ENCODE results near the gene MYO1D. TPM values are rescaled to one million over a fixed set of nuclear protein-coding genes. Genes with fewer than 3 reads are reported as not detected.
A peak's percentile ranks its signal among the peaks of the same experiment; 100 is the strongest.

Gene MYO1D
- total and polyA plus RNA-seq, 5 experiments from 2014 or later = 1.3 to 9.7 (median 3.1) TPM

- H3K4me3 Mint-ChIP-seq = no peak overlapping the region
- no peaks in the 10 kb centered on the region for H3K4me1 Mint-ChIP-seq
- no peaks in the 10 kb centered on the region for H3K36me3 Mint-ChIP-seq
- POLR2A ChIA-PET = no interaction called here
- no peak for ATAC-seq
- peaks cover 4 to 18% (median 9%) of the 10 kb centered on the region in 5 donors for H3K27me3 Mint-ChIP-seq
- H3K9me3 Mint-ChIP-seq = no peaks in the 10 kb centered on the region
- no peak for DNase-seq
- H3K27ac Mint-ChIP-seq = no peak overlapping the region
Measured at GRCh38 chr17:32840241-32840640, 36.7 kb downstream of the MYO1D start.

- H3K4me1 Mint-ChIP-seq = no peaks in the 10 kb centered on the region
- DNase-seq (no peak), ATAC-seq (no peak)
- POLR2A ChIA-PET = no interaction called here
- no peak overlapping the region for H3K27ac Mint-ChIP-seq
- peaks cover 0 to 1% (median 0%) of the 10 kb centered on the region in 3 donors for H3K36me3 Mint-ChIP-seq
- H3K27me3 Mint-ChIP-seq = peaks cover 2 to 15% (median 7%) of the 10 kb centered on the region in 5 donors
- no peak overlapping the region for H3K4me3 Mint-ChIP-seq
- peaks cover 0 to 2% (median 0%) of the 10 kb centered on the region in 9 donors for H3K9me3 Mint-ChIP-seq
Measured at GRCh38 chr17:32836527-32836926, 40.4 kb downstream of the MYO1D start.

GRCh38 chr17:32835291-32835761, 41.6 kb downstream of the MYO1D start:
- Mint-ChIP-seq H3K4me1 (no peaks in the 10 kb centered on the region), H3K4me3 (no peak overlapping the region), H3K27me3 (peaks cover 0 to 15% (median 3%) of the 10 kb centered on the region in 5 donors), H3K36me3 (peaks cover 0 to 1% (median 0%) of the 10 kb centered on the region in 3 donors), H3K9me3 (peaks cover 0 to 2% (median 0%) of the 10 kb centered on the region in 9 donors), H3K27ac (no peak overlapping the region)
- DNase-seq (no peak), ATAC-seq (no peak)
- POLR2A ChIA-PET = no interaction called here

GRCh38 chr17:32834104-32834503, 42.8 kb downstream of the MYO1D start:
- Mint-ChIP-seq H3K27me3 (peaks cover 0 to 15% (median 3%) of the 10 kb centered on the region in 5 donors), H3K4me1 (no peaks in the 10 kb centered on the region), H3K4me3 (no peak overlapping the region), H3K36me3 (peaks cover 0 to 1% (median 0%) of the 10 kb centered on the region in 3 donors), H3K27ac (no peak overlapping the region), H3K9me3 (peaks cover 0 to 2% (median 0%) of the 10 kb centered on the region in 9 donors)
- ATAC-seq (no peak), DNase-seq (no peak)
- POLR2A ChIA-PET = no interaction called here

- H3K9me3 Mint-ChIP-seq = peaks cover 0 to 2% (median 0%) of the 10 kb centered on the region in 9 donors
- POLR2A ChIA-PET = no interaction called here
- DNase-seq = no peak
- H3K27ac Mint-ChIP-seq = peak overlapping the region in 1 of 10 donors; percentile 3
- no peak overlapping the region for H3K4me3 Mint-ChIP-seq
- peaks cover 0 to 3% (median 1%) of the 10 kb centered on the region in 4 donors for H3K4me1 Mint-ChIP-seq
- no peak for ATAC-seq
- peaks cover 0 to 15% (median 7%) of the 10 kb centered on the region in 5 donors for H3K27me3 Mint-ChIP-seq
- H3K36me3 Mint-ChIP-seq = peaks cover 0 to 1% (median 0%) of the 10 kb centered on the region in 3 donors
Measured at GRCh38 chr17:32833526-32833925, 43.4 kb downstream of the MYO1D start.

GRCh38 chr17:32833076-32833475, 43.8 kb downstream of the MYO1D start:
- no peak overlapping the region for H3K27ac Mint-ChIP-seq
- H3K4me1 Mint-ChIP-seq = peaks cover 0 to 3% (median 1%) of the 10 kb centered on the region in 4 donors
- POLR2A ChIA-PET = no interaction called here
- peaks cover 0 to 15% (median 7%) of the 10 kb centered on the region in 5 donors for H3K27me3 Mint-ChIP-seq
- H3K4me3 Mint-ChIP-seq = no peak overlapping the region
- peaks cover 0 to 1% (median 0%) of the 10 kb centered on the region in 3 donors for H3K36me3 Mint-ChIP-seq
- ATAC-seq (no peak), DNase-seq (no peak)
- H3K9me3 Mint-ChIP-seq = peaks cover 0 to 2% (median 0%) of the 10 kb centered on the region in 9 donors

- ATAC-seq (no peak), DNase-seq (no peak)
- POLR2A ChIA-PET = no interaction called here
- no peak overlapping the region for H3K4me3 Mint-ChIP-seq
- H3K36me3 Mint-ChIP-seq = peaks cover 0 to 1% (median 0%) of the 10 kb centered on the region in 3 donors
- H3K27ac Mint-ChIP-seq = no peak overlapping the region
- peaks cover 0 to 3% (median 1%) of the 10 kb centered on the region in 4 donors for H3K4me1 Mint-ChIP-seq
- H3K9me3 Mint-ChIP-seq = peaks cover 0 to 2% (median 0%) of the 10 kb centered on the region in 9 donors
- H3K27me3 Mint-ChIP-seq = peaks cover 0 to 18% (median 10%) of the 10 kb centered on the region in 5 donors
Measured at GRCh38 chr17:32831627-32832243, 45.2 kb downstream of the MYO1D start.

- POLR2A ChIA-PET = no interaction called here
- no peak overlapping the region for H3K27ac Mint-ChIP-seq
Measured at GRCh38 chr17:32831223-32831622, 45.7 kb downstream of the MYO1D start.

GRCh38 chr17:32828822-32829221, 48.1 kb downstream of the MYO1D start:
- peaks cover 0 to 3% (median 1%) of the 10 kb centered on the region in 4 donors for H3K4me1 Mint-ChIP-seq
- no peak overlapping the region for H3K27ac Mint-ChIP-seq
- peaks cover 1 to 27% (median 13%) of the 10 kb centered on the region in 5 donors for H3K27me3 Mint-ChIP-seq
- DNase-seq (no peak), ATAC-seq (no peak)
- H3K36me3 Mint-ChIP-seq = peaks cover 0 to 2% (median 0%) of the 10 kb centered on the region in 3 donors
- no peaks in the 10 kb centered on the region for H3K9me3 Mint-ChIP-seq
- POLR2A ChIA-PET = no interaction called here
- H3K4me3 Mint-ChIP-seq = no peak overlapping the region

More at GRCh38 chr17:32831223-32831622, 45.7 kb downstream of the MYO1D start:
- H3K9me3 Mint-ChIP-seq = peaks cover 0 to 2% (median 0%) of the 10 kb centered on the region in 9 donors
- peaks cover 0 to 18% (median 10%) of the 10 kb centered on the region in 5 donors for H3K27me3 Mint-ChIP-seq
- ATAC-seq (no peak), DNase-seq (no peak)
- H3K36me3 Mint-ChIP-seq = peaks cover 0 to 1% (median 0%) of the 10 kb centered on the region in 3 donors
- no peak overlapping the region for H3K4me3 Mint-ChIP-seq
- H3K4me1 Mint-ChIP-seq = peaks cover 0 to 3% (median 1%) of the 10 kb centered on the region in 4 donors

- H3K36me3 Mint-ChIP-seq = peaks cover 0 to 3% (median 0%) of the 10 kb centered on the region in 3 donors
- DNase-seq (no peak), ATAC-seq (no peak)
- H3K27ac Mint-ChIP-seq = no peak overlapping the region
- peaks cover 0 to 5% (median 3%) of the 10 kb centered on the region in 4 donors for H3K4me1 Mint-ChIP-seq
- POLR2A ChIA-PET = no interaction called here
- H3K4me3 Mint-ChIP-seq = no peak overlapping the region
- H3K27me3 Mint-ChIP-seq = peaks cover 3 to 29% (median 13%) of the 10 kb centered on the region in 5 donors
- no peaks in the 10 kb centered on the region for H3K9me3 Mint-ChIP-seq
Measured at GRCh38 chr17:32827227-32827626, 49.7 kb downstream of the MYO1D start.

GRCh38 chr17:32826076-32826475, 50.8 kb downstream of the MYO1D start:
- Mint-ChIP-seq H3K9me3 (peaks cover 0 to 5% (median 0%) of the 10 kb centered on the region in 9 donors), H3K36me3 (peaks cover 0 to 5% (median 4%) of the 10 kb centered on the region in 3 donors), H3K4me3 (no peak overlapping the region), H3K27ac (no peak overlapping the region), H3K27me3 (peaks cover 6 to 33% (median 19%) of the 10 kb centered on the region in 5 donors), H3K4me1 (peaks cover 0 to 5% (median 3%) of the 10 kb centered on the region in 4 donors)
- DNase-seq (no peak), ATAC-seq (no peak)
- POLR2A ChIA-PET = no interaction called here

GRCh38 chr17:32824334-32824733, 52.6 kb downstream of the MYO1D start:
- Mint-ChIP-seq H3K27ac (no peak overlapping the region), H3K9me3 (peaks cover 0 to 5% (median 0%) of the 10 kb centered on the region in 9 donors), H3K4me3 (no peak overlapping the region), H3K4me1 (peaks cover 0 to 5% (median 3%) of the 10 kb centered on the region in 4 donors), H3K36me3 (peaks cover 0 to 5% (median 4%) of the 10 kb centered on the region in 3 donors), H3K27me3 (peaks cover 13 to 41% (median 29%) of the 10 kb centered on the region in 5 donors)
- DNase-seq = no peak
- ATAC-seq = no peak
- POLR2A ChIA-PET = no interaction called here

GRCh38 chr17:32822996-32823395, 53.9 kb downstream of the MYO1D start:
- ATAC-seq = no peak
- DNase-seq = no peak
- Mint-ChIP-seq H3K27ac (no peak overlapping the region), H3K27me3 (peaks cover 13 to 38% (median 28%) of the 10 kb centered on the region in 5 donors), H3K4me1 (peaks cover 0 to 2% (median under 1%) of the 10 kb centered on the region in 4 donors), H3K9me3 (peaks cover 0 to 5% (median 0%) of the 10 kb centered on the region in 9 donors), H3K4me3 (peak overlapping the region in 3 of 10 donors; percentile 15 to 62 (median 39)), H3K36me3 (peaks cover 0 to 5% (median 4%) of the 10 kb centered on the region in 3 donors)
- POLR2A ChIA-PET = no interaction called here

All from naive thymus-derived CD8-positive, alpha-beta T cell (primary cell).